Measurements from ENCODE around the gene FEM1A. TPM values are rescaled to one million over a fixed set of nuclear protein-coding genes. Genes with fewer than 3 reads are reported as not detected.

The FEM1A gene
- total and polyA plus RNA-seq, 2 donors (not counting 1 experiment from before 2014, with no cell fraction given), result 5.8 to 18.7 TPM

- intact Hi-C loops (cut with micrococcal nuclease), result no loop called here
- ChIA-PET CTCF (interaction anchor here (1.5 kb wide), 1 partner anchor 13 kb away, joined by 3 read pairs; no protein-coding TSS in a partner anchor), POLR2A (no interaction called here)
- no peak overlapping the region for H2AFZ ChIP-seq (ENCODE audit: insufficient read depth, low read depth, low read length, poor library complexity, severe bottlenecking)
- peaks cover 38% of the 10 kb centered on the region for H3K27me3 Mint-ChIP-seq
- peaks cover 0 to 26% (median 5%) of the 10 kb centered on the region in 4 experiments for H3K27me3 ChIP-seq (replicated peaks in 1 of 4; ENCODE audit: control extremely low read depth in 1 of 4, control insufficient read depth in 3 of 4, insufficient read depth in 4 of 4, low read length in 3 of 4)
- no peak for ATAC-seq (ENCODE audit: low read depth)
- no peak overlapping the region for H3K4me3 Mint-ChIP-seq
- no peaks in the 10 kb centered on the region for H3K4me1 Mint-ChIP-seq
- no peaks in the 10 kb centered on the region for H3K4me1 ChIP-seq (ENCODE audit: control insufficient read depth in 2 of 2, insufficient read depth in 2 of 2, low read length in 2 of 2)
- H3K9me3 ChIP-seq (ENCODE audit: control extremely low read depth in 1 of 3, control insufficient read depth in 2 of 3, insufficient read depth in 1 of 3, low read length in 2 of 3), result no peaks in the 10 kb centered on the region
- TF ChIP-seq CTCF (IDR thresholded peaks at IDR 0.05) (no peak), EZH2 (IDR thresholded peaks at IDR 0.05; ENCODE audit: borderline replicate concordance, insufficient read depth, low read depth, low read length, poor library complexity, severe bottlenecking) (no peak)
- H3K9me3 Mint-ChIP-seq (ENCODE audit: insufficient read depth), result no peaks in the 10 kb centered on the region
- WGBS (ENCODE audit: insufficient coverage), result 81% methylated on average over 6 of the region's 8 CpGs
- no peak for DNase-seq
- no peaks in the 10 kb centered on the region for H4K20me1 ChIP-seq (ENCODE audit: control insufficient read depth, insufficient read depth, low read length, poor library complexity, severe bottlenecking)
- no peak overlapping the region for H3K9ac ChIP-seq (ENCODE audit: low read length)
- H3K27ac Mint-ChIP-seq, result no peak overlapping the region
- H3K4me2 ChIP-seq (replicated peaks; ENCODE audit: low read depth, low read length, poor library complexity, severe bottlenecking), result no peak overlapping the region
- no peak overlapping the region for H3K27ac ChIP-seq (ENCODE audit: low read length in 2 of 2)
- no peaks in the 10 kb centered on the region for H3K79me2 ChIP-seq (ENCODE audit: control insufficient read depth, insufficient read depth, low read length)
- H3K36me3 ChIP-seq (replicated peaks in 1 of 2; ENCODE audit: control extremely low read depth in 1 of 2, control insufficient read depth in 1 of 2, extremely low read depth in 1 of 2, insufficient read depth in 2 of 2, low read length in 1 of 2), result no peaks in the 10 kb centered on the region
- H3K4me3 ChIP-seq (ENCODE audit: control extremely low read depth in 1 of 5, extremely low read depth in 1 of 5, insufficient read depth in 1 of 5, low read depth in 2 of 5, low read length in 4 of 5), result no peak overlapping the region
Measured at GRCh38 chr19:4745986-4746385, 45.5 kb upstream of the FEM1A start.

- no peak overlapping the region for H3K9ac ChIP-seq (ENCODE audit: low read length)
- no peaks in the 10 kb centered on the region for H3K4me1 ChIP-seq (ENCODE audit: control insufficient read depth in 2 of 2, insufficient read depth in 2 of 2, low read length in 2 of 2)
- no peak overlapping the region for H3K4me3 ChIP-seq (ENCODE audit: control extremely low read depth in 1 of 5, extremely low read depth in 1 of 5, insufficient read depth in 1 of 5, low read depth in 2 of 5, low read length in 4 of 5)
- no peaks in the 10 kb centered on the region for H3K36me3 ChIP-seq (replicated peaks in 1 of 2; ENCODE audit: control extremely low read depth in 1 of 2, control insufficient read depth in 1 of 2, extremely low read depth in 1 of 2, insufficient read depth in 2 of 2, low read length in 1 of 2)
- Mint-ChIP-seq H3K27ac (no peak overlapping the region), H3K9me3 (ENCODE audit: insufficient read depth) (no peaks in the 10 kb centered on the region), H3K4me3 (no peak overlapping the region), H3K27me3 (peaks cover 34% of the 10 kb centered on the region), H3K4me1 (no peaks in the 10 kb centered on the region)
- H3K9me3 ChIP-seq (ENCODE audit: control extremely low read depth in 1 of 3, control insufficient read depth in 2 of 3, insufficient read depth in 1 of 3, low read length in 2 of 3), result no peaks in the 10 kb centered on the region
- ChIA-PET POLR2A (no interaction called here), CTCF (no interaction called here)
- DNase-seq (no peak), ATAC-seq (ENCODE audit: low read depth) (no peak)
- H3K27ac ChIP-seq (ENCODE audit: low read length in 2 of 2), result no peak overlapping the region
- no peak overlapping the region for H2AFZ ChIP-seq (ENCODE audit: insufficient read depth, low read depth, low read length, poor library complexity, severe bottlenecking)
- peaks cover 0 to 19% (median 2%) of the 10 kb centered on the region in 4 experiments for H3K27me3 ChIP-seq (replicated peaks in 1 of 4; ENCODE audit: control extremely low read depth in 1 of 4, control insufficient read depth in 3 of 4, insufficient read depth in 4 of 4, low read length in 3 of 4)
- no peaks in the 10 kb centered on the region for H3K79me2 ChIP-seq (ENCODE audit: control insufficient read depth, insufficient read depth, low read length)
- no peaks in the 10 kb centered on the region for H4K20me1 ChIP-seq (ENCODE audit: control insufficient read depth, insufficient read depth, low read length, poor library complexity, severe bottlenecking)
- 39% methylated on average over 9 of the region's 11 CpGs for WGBS (ENCODE audit: insufficient coverage)
- no peak for TF ChIP-seq EZH2 (IDR thresholded peaks at IDR 0.05; ENCODE audit: borderline replicate concordance, insufficient read depth, low read depth, low read length, poor library complexity, severe bottlenecking)
- TF ChIP-seq CTCF (IDR thresholded peaks at IDR 0.05), result no peak
- intact Hi-C loops (cut with micrococcal nuclease), result no loop called here
- H3K4me2 ChIP-seq (replicated peaks; ENCODE audit: low read depth, low read length, poor library complexity, severe bottlenecking), result no peak overlapping the region
Measured at GRCh38 chr19:4748185-4748584, 43.3 kb upstream of the FEM1A start.
